Stimulated activated CD8-positive, alpha-beta memory T cell treated with anti-CD3 and anti-CD28 coated beads, Interleukin-15, amount 100 ng/mL, for 4 hours (primary cell): ENCODE results near the gene PSTPIP2.
"Not testable (repeated sequence)": the region's sequence is repeated elsewhere in the genome, so short reads cannot be mapped to it uniquely, and the experiment has no call there.

ENCODE experiments used
- DNase-seq, 2 donors: peaks; one replicate each; pipeline ENCODE4 v3.0.0-alpha.2; 2020; ENCODE audit warnings: low read depth in 2 of 2

The PSTPIP2 gene

DNA sequence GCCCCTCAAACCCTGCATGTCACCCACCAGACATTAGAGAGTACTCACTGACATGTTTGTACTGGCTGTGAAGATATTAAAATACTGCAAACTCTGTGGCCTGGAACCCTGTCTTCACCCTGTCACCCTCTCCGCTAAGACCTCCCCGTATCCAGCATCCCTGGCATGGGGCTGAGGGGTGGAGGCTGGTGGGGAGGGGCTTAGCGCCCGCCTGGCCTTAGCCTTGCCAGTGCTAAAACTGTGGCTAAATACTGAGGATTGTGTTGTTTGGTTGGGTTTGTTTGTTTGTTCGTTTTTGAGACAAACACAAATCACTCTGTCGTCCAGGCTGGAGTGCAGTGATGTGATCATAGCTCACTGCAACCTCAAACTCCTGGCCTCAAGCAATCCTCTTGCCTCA, 1.8 kb downstream of the PSTPIP2 start:
- DNase-seq, result no peak

GRCh38 chr18:46069524-46069923, 2.5 kb downstream of the PSTPIP2 start:
- no peak for DNase-seq

DNA sequence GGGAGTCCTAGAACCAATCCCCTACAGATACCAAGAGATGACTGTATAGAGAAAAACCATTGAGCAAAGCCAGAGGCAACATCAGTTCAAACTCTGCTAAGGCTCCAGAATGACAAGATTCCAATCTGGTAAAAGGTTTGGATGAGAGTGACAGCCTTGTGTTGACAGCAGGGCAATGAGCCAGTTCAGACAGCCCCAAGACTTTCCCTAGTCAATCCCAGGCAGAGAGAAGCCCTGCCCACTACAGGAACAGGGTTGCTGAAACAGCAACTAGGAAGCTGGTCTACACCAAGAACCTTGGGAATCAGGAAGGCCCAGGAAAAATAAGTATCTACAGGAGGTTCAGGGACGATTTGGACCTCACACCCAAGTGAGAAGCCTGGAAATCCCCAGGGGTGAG, 3.3 kb downstream of the PSTPIP2 start:
- no peak for DNase-seq

DNA sequence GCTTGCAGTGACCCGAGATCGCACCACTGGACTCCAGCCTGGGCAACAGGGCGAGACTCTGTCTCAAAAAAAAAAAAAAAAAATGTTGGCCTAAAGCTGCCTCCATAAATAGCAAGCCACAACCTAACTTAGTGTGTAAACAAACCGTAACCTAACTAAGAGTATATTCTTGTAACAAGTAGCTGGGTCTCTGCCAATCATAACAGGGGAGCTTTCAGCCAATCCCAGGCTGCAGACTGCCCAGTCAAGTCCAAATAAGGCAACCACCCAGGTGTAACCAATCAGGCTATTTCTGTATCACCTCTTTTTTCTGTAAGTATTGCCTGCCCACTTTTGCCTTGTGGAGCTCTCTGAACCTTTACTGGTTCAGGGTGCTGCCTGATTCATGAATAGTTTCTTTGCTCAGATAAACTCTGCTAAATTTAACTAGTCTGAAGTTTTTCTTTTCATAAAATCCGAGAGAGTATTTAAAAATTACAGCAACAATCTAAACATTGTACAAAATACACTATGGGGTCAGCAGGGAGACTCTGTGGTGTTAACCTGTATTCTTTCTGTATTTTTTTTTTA, 4.5 kb downstream of the PSTPIP2 start:
- no peak for DNase-seq

DNA sequence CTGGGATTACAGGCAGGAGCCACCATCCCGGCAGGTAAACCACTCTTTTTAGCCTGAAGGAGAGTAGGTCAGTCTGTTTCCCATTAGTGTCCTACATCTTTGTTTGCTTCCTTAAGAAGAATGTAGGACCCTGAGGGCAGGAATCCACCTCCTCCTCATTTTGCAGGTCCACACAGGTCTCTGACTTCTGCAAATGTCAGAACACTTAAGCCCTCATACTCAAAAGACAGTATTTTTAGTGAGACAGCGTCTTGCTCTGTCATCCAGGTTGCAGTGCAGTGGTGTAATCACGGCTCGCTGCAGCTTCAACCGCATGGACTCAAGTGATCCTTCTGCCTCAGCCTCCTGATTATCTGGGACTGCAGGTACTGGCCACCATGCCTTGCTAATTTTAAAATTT, 9.3 kb downstream of the PSTPIP2 start:
- no peak for DNase-seq

- no peak for DNase-seq
Observed at GRCh38 chr18:46061796-46062195, 10.3 kb downstream of the PSTPIP2 start.

- DNase-seq, result no peak
Observed at GRCh38 chr18:46061387-46061786, 10.7 kb downstream of the PSTPIP2 start.

GRCh38 chr18:46060359-46060841, 11.7 kb downstream of the PSTPIP2 start:
- DNase-seq, result no peak

- DNase-seq, result no peak
Observed at GRCh38 chr18:46055838-46056230, 16.2 kb downstream of the PSTPIP2 start.

DNA sequence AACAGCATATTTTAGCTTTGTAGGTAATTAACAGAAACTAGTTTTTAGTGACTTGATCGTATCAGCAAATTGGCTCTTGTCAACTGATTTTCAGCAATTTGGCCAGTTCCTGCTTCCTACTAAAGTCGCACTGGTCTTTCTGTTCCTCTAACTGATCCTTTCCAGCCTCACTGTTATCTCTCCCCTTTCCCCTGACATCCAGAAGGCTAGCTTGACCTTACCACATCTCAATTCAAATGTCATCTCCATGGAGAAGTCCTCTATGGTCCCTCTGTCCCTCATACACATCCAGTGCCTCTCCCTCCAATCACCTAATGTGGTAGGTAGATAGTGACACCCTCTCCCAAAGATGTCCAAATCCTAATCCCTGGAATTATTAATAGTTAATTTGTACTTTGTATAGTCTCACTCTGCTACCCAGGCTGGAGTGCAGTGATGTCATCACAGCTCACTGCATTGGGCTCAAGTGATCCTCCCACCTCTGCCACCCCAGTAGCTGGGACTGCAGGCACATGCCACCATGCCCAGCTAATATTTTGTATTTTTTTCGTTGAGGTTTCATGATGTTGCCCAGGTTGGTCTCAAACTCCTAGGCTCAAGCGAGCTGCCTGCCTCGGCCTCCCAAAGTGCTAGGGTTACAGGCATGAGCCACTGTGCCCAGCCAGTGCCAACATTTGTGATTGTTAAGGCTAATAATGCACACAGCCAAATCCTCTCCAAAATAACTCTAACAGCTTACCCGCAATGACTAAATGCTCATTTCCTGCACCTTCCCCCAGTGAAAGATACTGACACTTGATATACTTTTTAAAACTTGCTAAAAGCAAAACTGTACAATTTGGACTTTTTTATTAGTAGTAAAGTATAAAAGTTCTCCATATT, 16.9 kb downstream of the PSTPIP2 start:
- DNase-seq, result no peak

DNA sequence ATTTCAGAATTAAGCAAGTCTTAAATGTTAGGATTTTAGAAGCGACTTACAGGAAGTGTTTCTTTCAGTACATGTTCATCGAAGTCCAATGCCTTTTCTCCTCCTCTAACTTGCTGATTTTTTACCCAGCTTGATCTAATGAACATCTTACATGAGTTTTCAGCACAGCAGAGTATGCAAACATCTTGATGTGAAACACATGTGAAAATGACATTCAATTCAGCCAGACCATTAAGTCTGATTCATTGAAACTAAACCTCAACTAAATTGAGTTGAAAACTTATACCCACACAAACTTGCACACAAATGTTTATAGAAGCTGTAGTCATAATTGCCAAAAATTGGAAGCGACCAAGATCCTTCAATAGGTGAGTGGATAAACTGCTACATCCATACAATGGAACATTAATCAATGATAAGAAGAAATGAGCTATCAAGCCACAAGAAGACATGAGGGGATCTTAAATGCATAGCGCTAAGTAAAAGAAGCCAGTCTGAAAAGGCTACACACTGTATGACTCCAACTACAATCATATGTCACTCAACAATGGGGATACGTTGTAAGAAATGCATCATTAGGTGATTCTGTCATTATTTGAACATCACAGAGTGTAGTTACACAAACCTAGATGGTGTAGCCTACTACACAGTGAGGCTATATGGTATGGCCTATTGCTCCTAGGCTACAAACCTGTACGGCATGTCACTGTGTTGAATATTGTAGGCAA, 18.5 kb downstream of the PSTPIP2 start:
- DNase-seq, result no peak

DNA sequence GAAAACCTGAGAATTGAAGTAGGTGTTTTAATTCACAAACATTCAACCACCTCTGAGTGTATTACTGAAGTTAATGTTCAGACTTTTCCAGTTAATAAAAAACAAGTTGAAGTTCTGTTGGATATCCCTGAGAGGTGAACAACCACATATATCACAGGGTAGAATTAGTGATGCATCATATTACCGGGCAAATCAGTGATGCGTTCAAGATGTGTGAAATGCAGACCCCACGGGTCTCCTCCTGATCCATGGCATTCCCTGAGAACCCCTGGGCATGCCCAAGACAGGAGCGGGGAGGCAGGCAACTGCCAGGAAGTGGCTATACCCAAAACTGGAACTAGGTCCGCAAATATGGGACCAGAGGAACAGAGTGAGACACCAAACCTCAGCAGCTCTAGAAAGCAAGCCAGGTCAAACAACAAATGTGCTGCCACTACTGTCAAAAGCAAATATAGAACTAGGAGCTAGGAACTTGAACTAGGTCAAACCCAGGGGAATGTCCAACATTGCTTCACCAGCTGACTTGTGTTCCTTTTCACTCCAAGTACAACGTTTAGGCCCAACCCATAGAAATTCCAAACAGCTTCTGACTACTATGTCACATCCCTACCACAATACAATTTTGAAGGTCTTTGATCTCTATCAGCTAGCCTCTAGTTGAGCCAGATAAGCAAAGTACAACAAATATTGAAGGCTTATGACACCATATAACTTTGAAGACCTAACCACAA, 20.2 kb downstream of the PSTPIP2 start:
- no peak for DNase-seq

DNA sequence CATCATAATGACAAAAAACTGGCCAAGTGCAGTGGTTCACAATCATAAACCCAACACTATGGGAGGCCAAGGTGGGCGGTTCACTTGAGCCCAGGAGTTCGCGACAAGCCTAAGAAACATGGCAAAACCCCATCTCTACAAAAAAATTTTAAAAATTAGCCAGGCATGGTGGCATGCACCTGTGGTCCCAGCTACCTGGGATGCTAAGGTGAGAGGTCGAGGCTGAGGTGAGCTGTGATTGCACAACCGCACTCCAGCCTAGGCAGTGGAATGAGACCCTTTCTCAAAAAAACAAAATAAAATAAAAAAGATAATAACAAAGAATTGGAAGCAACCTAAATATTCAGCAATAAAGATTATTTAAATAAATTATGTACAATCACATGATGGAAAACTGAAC, 21.8 kb downstream of the PSTPIP2 start:
- DNase-seq, result no peak

GRCh38 chr18:46048641-46049040, 23.4 kb downstream of the PSTPIP2 start:
- DNase-seq, result no peak

- not testable (repeated sequence) for DNase-seq
Observed at GRCh38 chr18:46047369-46047768, 24.7 kb downstream of the PSTPIP2 start.

- no peak for DNase-seq
Observed at GRCh38 chr18:46046688-46047087, 25.4 kb downstream of the PSTPIP2 start.

- DNase-seq, result no peak
Observed at GRCh38 chr18:46046126-46046525, 25.9 kb downstream of the PSTPIP2 start.

DNA sequence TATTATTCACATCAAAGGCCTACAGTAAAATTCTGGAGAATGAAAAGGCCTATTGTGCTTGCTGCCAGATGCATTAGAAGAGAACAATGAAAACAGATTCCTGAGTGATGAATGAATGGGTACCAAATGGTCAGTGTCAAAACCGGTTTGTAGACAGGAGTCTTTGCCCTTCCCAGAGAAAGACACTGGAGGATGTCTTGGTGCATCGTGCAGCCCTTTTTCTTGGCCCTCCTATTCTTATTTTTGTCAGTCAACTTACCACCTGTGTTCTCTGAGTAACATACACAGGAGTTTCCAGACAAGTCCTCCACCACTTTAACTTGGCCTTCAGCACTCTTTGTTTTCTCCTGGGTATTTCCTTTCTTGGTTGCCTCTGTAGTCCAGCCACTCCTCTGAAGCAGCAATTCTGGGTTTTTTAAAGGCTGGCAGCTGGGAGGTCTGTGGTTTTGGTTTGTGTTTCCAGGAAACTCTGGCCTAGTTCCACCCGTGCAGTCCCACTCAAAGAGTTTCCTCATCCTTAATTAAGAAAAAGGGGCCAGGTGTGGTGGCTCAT, 29.4 kb downstream of the PSTPIP2 start:
- no peak for DNase-seq

GRCh38 chr18:46040747-46041104, 31.3 kb downstream of the PSTPIP2 start:
- DNase-seq, result no peak

GRCh38 chr18:46040033-46040746, 31.9 kb downstream of the PSTPIP2 start:
- no peak for DNase-seq
